ENCODE data around the gene TP73.

GRCh38 chr1:3633344-3634058 is 18.8 kb upstream of the TP73 start:
- TF ChIP-seq CTCF (IDR thresholded peaks at IDR 0.05) = no peak
- no peak for TF ChIP-seq POLR2A (IDR thresholded peaks at IDR 0.05)
